CD4-positive, alpha-beta T cell treated with Interleukin-17A for 4 hours (primary cell): ENCODE measurements around the gene NUSAP1.
"Not testable (repeated sequence)": the region's sequence is repeated elsewhere in the genome, so short reads cannot be mapped to it uniquely, and the experiment has no call there.

ENCODE experiments used
- DNase-seq: peaks from one replicate; pipeline ENCODE4 v3.0.0-alpha.2; 2020; ENCODE audit warnings: mixed read lengths

Gene NUSAP1

DNA sequence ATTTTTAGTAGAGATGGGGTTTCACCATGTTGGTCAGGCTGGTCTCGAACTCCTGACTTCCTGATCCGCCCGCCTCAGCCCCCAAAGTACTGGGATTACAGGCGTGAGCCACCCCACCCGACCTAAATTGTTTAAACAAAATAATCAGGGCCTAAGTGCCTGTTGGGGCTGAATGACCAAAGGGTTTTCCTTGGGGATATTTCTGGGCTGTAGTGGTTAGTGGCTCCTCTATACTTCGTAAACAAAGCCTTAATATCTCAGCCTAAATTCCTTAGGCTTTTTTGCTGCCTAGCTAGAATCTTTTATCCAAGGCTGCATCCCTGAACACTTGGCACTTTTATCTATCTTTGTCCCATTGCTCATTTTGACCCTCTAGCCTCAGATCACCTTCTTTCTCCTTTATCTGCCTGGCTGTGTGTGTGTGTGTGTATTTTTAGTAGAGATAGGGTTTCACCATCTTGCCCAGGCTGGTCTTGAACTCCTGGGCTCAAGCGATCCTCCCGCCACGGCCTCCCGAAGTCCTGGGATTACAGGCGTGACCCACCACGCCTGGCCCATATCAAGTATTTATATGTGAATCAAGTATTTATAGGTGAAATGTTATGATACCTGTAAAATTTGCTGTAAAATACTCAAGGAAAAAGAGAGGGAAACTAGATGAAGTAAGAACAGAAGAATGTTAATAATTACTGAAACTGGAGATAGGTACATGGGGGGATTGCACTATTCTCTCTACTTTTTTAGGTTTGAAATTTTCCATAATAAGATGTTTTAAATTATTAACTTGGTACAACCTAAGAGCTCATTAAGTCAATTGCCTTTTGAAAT, 1.8 kb downstream of the NUSAP1 start:
- DNase-seq, result no peak

DNA sequence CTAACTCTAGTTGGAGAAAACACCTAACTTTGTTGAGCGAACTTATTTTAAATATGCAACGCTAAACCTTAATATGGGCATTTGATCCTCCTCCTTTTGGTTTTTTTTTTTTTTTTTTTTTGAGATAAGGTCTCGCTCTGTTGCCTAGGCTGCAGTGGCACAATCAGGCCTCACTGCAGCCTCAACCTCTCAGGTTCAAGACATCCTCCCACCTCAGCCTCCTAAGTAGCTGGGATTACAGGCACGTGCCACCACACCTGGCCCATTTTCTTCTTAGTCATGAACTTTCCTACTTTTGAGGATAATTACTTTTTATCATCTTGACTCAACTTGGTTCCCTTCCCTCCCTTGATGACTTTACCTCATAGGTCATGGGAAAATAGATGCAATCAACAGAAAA, 3.9 kb downstream of the NUSAP1 start:
- no peak for DNase-seq

DNA sequence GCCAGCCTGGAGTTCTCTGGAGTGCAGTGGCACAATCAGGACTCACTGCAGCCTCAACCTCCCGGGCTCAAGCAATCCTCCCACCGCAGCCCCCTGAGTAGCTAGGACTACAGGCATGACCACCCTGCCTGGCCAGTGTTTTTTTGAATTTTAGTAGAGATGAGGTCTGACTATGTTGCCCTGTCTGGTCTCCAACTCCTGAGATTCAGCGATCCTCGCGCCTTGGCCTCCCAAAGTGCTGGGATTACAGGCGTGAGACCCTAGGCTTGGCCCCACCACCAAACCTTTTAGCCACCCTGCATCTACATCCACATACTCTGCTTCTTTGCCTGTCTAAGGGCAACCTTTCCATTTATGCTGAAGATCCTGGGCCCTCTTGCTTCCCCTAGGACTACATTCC, 4.4 kb downstream of the NUSAP1 start:
- no peak for DNase-seq

DNA sequence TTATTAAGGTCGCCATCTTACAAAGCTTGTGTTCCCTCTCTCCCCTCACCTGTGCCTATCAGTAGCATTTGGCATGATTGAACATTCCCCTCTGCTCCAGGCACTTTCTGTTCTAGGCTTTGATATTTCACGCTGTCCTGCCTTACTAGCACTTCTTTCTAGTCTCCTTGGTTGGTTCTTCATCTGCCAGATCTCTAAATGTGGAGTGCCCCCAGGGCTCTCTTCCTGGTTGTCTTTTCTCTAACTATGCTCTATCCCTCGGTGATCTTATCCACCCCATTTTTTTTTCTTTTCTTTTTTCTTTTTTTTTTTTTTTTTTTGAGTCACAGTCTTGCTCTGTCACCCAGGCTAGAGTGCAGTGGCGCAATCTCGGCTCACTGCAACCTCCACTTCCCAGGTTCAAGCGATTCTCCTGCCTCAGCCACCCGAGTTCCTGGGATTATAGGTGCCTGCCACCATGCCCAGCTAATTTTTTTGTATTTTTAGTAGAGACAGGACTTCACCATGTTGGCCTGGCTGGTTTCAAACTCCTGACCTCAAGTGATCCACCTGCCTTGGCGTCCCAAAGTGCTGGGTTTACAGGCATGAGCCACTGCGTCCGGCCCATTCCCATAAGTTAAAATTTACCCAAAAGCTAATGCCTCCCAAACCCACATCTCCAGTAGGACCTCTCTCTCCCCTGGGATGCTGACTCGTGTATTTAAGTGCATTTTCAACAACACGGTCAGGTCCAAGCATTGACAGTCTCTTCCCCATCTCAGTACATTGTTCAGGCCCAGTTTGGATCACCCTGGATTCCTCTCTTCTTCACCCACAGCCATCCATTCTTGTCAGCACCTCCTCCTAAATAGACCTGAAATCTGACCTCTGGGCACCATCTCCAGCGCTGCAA, 5.2 kb downstream of the NUSAP1 start:
- no peak for DNase-seq

DNA sequence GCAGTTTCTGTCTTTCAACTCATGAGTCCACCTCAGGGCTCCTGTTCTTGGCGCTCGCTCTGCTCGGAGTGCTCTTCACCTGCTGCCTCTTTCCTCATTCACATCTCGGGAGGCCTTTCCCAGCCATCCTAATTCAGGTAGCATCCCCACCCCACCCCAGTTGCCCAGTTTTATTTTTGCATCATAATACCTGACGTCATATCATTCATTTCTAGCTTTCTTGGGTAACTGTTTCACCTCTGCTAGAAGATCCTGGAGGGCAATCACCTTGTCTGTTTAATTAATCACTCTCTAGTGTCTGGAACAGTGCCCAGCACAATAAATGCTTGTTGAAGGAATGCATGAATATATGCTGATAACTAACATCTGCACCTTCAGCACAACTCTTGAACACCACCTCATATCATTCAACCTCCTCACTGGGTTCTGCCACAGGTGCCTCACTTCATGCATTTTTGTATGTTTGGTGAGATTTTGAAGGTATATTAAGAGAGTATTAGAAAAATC, 7.6 kb downstream of the NUSAP1 start:
- DNase-seq, result no peak

DNA sequence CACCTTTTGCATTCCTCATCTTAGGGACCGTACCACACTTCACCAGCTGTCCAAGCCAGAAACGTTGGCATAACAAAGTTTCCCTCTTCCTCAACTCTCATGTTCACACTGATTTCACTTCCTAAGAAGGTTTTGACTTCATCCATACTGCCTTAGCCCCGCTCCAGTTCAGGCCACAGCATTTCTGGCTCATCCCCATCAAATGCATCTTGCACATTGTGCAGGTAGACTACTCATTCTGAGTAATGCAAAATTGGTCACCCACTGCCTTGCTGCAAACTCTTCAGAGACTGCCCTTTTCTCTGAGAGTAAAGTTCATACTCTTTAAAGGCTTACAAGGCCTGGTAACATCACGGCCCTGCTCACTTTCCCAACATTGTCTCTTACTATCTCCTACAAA, 8.8 kb downstream of the NUSAP1 start:
- no peak for DNase-seq

DNA sequence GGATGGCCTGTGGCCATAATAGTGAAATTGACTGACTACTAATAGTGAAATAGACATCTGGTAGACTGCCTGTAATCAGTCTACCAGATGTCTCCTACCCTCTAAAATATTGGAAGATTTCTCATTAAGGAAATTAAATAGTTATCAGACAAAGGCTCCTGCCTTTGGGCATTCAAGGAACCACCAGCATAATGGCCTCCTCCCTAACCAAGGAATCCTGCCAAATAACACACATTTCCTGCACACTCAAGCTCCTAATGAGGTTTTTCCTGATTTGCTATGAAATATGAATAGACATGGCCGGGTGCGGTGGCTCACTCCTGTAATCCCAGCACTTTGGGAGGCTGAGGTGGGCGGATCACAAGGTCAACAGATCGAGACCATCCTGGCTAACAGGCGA, 14.6 kb downstream of the NUSAP1 start:
- no peak for DNase-seq

DNA sequence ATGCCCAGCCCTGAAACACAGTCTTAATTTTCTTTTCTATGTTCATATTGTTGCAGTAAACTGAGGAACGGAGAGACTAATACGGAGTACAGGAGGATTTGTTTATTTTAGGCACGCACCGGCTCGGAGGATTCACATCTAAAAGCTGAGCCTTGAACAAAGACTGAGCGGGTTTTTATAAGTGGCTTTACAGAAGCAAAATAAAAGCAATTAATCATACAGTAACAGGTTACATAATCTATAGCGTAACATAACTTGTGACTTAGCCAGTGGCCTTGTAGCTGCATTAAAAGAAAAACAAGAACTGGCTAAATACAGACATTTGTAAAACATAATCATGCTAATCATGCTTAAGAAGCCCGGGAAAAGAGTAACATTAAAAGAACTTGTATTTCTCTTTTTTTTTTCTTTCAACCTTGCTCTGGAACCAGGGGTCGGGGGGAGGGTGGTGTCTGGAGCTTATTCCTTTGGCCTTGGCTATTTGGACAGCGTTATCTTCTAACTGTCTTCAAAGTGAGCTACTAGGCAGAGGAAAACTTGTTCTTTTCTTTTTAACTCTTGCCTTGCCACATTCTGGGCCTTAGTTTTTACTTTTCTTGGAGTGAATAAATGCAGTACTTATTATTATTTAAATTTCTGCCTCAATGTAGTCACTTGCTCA, 17.5 kb downstream of the NUSAP1 start:
- DNase-seq, result no peak

DNA sequence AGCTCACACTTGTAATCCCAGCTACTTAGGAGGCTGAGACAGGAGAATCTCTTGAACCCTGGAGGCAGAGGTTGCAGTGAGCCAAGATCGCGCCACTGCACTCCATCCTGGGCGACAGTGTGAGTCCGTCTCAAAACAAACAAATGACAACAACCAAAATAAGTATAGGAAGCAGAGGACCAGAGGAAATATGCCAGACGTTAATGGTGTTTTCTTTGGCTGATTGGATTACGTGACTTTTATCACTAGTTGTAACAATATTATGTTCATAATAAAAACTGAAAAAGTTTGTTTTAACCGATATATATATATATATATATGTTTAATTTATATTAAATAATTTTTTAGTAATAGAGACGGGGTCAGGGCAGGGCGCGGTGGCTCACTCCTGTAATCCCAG, 21.7 kb downstream of the NUSAP1 start:
- no peak for DNase-seq

DNA sequence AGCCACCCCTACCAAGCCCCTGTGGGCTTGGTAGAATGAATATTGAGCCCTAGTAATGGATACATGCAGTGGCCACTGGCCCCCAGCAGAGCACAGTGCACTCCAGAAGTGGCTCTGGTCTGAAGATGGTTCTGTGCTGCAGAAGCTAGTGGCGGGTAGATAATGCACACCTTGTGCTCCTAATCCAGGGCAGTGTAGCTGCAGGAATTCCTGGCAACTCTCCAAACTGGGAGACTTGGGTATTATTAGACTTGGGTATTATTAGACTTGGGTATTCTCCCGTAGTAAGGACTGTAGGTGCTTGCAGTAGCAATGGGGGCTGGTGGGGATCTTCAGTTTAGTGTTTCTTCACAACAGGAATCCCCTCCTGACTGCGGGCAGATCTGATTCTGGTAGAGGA, 34.7 kb downstream of the NUSAP1 start:
- no peak for DNase-seq

DNA sequence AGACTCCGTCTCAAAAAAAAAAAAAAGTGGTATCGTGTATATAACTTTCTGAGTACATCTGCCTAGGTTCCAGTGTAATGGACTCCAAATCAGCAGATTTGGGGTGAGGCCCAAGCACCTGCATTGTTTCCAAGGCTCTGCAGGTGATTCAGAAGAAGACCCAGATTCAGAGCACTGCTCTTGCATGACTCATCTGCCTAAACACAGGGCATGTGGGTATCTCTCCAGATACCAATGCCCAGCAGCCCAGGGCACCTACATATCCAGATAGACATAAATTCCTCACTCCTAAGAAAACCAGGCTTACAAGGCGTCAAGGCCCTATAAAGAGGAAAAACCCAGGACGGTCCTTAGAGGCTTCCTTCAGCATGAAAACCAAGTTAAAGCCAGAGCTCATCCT, 45.3 kb downstream of the NUSAP1 start:
- DNase-seq, result no peak

DNA sequence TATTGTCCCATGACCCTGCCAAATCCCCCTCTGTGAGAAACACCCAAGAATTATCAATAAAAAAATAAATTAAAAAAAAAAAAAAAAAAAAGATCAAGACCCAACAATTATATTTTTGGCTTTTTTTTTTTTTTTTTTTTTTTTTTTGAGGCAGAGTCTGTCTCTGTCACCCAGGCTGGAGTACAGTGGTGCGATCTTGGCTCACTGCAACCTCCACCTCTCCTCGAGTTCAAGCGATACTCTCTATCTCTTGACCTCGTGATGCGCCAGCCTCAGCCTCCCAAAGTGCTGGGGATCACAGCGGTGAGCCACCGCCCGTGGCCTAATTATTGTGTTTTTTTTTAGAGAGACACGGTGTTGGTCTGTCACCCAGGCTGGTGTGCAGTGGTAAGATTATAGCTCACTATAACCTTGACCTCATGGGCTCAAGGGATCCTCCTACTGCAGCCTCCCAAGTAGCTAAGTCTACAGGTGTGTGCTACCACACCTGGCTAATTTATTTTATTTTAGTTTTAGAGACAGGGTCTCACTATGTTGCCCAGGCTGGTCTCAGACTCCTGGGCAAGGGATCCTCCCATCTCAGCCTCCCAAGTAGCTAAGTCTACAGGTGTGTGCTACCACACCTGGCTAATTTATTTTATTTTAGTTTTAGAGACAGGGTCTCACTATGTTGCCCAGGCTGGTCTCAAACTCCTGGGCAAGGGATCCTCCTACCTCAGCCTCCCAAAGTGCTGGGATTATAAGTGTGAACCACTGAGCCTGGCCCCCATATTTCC, 51.5 kb downstream of the NUSAP1 start:
- DNase-seq, result not testable (repeated sequence)

DNA sequence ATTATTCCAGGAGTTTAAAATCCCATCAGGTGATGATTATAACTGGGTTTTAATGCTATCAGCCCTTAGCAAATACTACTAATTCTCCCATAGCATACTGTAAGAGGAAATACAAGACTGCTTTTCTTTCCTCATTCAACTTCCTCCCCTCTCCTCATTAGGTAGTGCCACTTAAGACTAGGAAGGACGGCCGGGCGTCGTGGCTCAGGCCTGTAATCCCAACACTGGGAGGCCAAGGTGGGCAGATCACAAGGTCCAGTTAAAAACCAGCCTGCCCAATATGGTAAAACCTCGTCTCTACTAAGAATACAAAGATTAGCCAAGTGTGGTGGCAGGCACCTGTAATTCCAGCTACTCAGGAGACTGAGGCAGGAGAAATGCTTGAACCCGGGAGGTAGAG, 55.0 kb downstream of the NUSAP1 start:
- DNase-seq, result no peak

DNA sequence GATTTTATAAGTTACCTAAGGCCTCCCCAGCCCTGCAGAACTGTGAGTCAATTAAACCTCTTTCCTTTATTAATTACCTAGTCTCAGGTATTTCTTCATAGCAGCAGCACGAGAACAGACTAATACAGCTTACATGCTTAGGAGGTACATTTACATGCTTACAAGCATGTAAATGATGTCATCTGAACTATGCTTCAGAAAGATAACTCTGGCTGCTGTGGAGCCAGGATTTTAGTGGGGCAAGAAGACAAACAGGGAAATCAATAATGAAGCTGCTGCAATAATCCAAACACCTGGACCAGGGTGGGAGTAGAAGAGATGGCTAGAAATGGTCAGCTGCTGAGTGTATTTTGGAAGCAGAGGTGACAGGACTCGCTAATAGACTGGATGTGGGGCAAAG, 60.0 kb downstream of the NUSAP1 start:
- no peak for DNase-seq

DNA sequence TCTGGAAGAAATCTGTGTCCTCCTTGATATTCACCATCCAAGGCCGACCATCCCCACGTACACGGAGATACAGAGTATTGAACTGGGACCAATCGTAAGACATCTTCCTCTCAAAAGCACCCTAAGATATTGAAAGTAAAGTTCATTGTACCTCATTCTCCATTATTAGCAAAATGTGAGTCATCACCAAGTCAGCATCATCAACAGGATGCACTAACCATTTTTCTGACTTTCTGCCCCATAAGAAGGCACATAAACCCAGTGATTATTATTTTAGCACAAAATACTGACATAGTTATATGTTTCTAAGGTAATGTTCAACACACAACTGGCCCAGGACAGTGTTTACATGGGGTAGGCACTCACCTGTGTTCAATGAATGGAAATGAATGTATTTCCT, 62.2 kb downstream of the NUSAP1 start:
- DNase-seq, result no peak

DNA sequence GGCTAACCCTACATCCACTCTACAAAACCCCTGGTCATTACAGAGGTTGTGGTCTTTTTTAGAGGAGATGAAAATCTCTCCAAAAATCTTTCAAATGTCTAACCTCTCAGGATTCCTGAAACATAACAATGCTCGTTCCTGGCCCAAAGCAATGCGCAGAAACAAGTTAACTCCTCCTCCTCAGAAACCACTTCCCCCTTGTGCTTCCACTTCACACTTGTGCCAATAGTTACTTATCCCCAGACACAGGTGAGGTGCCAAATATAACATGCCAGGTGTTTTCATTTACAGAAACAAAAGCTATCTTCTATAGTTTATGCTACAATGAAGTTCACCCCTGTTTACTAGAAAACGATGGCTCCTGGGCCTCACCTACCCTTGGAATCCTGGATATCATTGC, 63.4 kb downstream of the NUSAP1 start:
- DNase-seq, result no peak

DNA sequence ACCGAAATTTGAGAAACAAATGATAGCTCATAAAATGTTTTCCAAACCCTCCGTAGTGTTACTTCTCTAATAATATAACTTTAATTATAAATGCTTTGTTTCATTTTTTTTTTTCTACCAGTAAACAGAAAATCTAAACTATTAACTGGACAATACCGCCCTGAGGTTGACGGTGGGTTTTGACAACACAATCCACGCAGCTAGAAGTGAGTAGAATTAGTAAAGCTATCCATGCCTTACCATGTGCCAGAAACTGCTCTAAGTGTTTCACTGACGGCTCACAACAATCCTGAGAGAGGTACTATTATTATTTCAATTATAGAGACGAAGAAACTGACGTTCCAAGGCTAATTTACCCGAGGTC, 69.2 kb downstream of the NUSAP1 start:
- peak; percentile 9 for DNase-seq

DNA sequence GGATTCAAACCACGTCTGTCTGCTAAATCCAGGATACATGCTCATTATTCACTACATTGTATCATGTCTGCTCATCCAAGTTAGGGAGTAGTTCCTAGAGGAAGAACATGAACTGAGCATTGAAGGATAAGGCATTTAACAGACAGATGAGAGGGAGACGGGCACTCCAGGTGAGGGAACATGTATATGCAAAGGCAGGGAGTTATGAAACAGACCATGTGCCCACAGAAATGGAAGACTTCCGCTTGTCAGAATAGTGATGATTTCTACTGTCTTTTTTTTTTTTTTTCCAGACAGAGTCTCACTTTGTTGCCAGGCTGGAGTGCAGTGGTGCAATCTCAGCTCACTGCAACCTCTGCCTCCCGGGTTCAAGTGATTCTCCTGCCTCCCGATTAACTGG, 74.7 kb downstream of the NUSAP1 start:
- DNase-seq, result no peak

DNA sequence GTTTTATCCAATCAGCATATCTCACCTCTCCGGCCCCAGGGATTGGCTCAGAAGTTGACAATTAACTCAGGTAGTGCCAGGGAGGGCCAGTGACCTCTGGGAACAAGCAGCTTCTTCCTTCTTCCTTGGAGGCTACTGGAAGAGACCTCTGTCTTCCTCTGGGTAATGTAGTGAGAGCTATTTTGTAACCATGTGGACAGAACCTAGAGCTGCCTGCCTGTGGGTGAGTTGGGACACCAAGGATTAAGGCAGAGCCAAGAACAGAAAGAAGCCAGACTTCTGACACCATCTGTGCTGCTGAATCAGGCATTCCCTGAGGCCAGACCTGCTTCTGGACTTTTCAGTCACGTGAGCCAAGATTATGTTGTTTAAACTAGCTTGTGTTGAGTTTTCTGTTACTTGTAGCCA, 75.6 kb downstream of the NUSAP1 start:
- DNase-seq, result no peak

DNA sequence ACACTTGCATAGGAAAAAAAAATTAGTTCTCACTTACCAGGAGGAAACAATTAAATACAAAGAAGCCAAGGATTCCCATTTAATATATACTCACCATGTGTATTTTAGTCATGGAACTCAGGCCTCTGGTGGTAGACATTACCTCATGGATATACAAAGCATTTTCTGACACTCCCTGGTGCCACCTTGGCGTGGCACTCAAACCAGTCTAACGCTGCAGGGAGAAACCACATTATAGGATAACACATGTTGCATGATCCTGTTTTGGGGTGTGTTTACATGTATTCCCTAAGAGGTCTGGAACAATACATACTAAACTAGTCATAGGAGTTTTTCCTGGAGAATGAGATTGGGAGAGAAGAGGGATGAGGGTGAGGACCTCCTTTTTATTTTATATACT, 78.3 kb downstream of the NUSAP1 start:
- DNase-seq, result no peak

DNA sequence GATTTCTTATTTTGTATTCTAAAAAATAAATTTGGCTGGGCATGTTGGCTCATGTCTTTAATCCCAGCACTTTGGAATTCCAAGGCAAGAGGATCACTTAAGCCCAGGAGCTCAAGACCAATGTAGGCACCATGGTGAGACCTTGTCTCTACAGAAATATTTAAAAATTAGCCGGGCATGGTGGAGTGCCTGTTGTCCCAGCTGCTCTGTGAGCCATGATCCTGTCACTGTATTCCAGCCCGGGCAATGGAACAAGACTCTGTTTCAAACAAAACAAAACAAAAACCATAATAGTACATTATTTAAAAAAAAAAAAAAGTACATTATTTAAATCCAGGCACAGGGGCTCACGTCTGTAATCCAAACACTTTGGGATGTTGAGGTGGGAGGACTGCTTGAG, 78.8 kb downstream of the NUSAP1 start:
- DNase-seq, result no peak

DNA sequence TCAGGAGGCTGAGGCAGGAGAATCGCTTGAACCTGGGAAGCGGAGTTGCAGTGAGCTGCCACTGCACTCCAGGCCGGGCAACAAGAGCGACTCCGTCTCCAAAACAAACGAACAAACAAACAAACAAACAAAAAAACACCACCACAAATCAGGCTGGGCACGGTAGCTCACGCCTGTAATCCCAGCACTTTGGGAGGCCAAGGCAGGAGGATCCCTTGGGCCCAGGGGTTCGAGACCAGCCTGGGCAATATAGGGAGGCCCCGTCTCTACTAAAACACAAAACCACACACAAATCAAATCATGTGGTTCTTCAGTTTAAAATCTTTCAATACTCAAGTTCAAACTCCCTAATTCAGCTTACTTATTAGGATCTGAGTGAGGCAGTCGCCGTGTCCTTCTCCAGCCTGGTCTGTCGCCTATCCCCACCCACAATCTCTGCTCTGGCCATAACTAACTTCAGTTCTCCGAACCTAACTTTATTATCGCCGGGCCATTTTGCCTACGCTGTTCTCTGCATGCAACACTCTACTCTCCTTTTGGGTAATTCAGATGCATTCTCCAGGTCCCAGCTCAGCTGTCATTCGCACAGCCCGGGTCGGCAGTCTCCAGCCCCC, 83.6 kb downstream of the NUSAP1 start:
- no peak for DNase-seq
